Skeletal muscle satellite cell (primary cell): ENCODE measurements around the gene CINP.
"Not testable (repeated sequence)": the region's sequence is repeated elsewhere in the genome, so short reads cannot be mapped to it uniquely, and the experiment has no call there.

ENCODE experiments used
- H3K27me3 ChIP-seq: 2 replicates; pipeline ENCODE4 v1.7.0; 2013; ENCODE audit warnings: low read length; ENCODE audit not compliant: control insufficient read depth, insufficient read depth
- H3K36me3 ChIP-seq: 2 replicates; pipeline ENCODE4 v1.7.0; 2013; ENCODE audit warnings: mild to moderate bottlenecking, control low read depth, low read length; ENCODE audit not compliant: insufficient read depth
- H3K4me1 ChIP-seq: 2 replicates; pipeline ENCODE4 v1.7.0; 2013; ENCODE audit warnings: low read length; ENCODE audit not compliant: control insufficient read depth, insufficient read depth
- H3K4me2 ChIP-seq: 2 replicates; pipeline ENCODE4 v1.7.0; 2013; ENCODE audit warnings: mild to moderate bottlenecking, low read length
- H3K4me3 ChIP-seq: 2 replicates; pipeline ENCODE4 v1.7.0; 2013; ENCODE audit warnings: low read length
- H3K9ac ChIP-seq: 2 replicates; pipeline ENCODE4 v1.7.0; 2013; ENCODE audit warnings: mild to moderate bottlenecking, low read depth, low read length, moderate library complexity
- H3K9me3 ChIP-seq: replicated peaks from 2 replicates; pipeline ENCODE4 v1.7.0; 2013; ENCODE audit warnings: mild to moderate bottlenecking, control low read depth, low read length

The CINP gene

DNA sequence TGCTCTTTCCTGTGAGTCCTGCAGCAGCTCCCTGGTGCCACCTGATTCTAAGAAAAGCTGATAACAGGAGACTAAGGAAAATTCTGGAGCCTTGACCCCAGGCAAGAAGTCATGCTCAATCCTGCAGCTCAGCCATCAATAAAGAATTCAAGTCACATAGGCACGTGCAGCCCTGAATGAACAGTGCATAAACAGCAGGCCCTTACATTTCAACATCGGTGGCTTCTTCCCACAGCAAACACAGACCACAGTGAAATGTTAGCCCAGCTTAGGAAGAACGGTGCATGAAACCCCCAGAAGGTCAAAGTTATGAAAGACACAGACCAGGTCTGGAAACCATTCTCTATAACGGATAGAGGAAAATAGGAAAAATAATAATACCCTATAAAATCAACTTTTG, 10.5 kb downstream of the CINP start:
- Histone ChIP-seq H3K4me3 (no peak overlapping the region), H3K4me2 (no peak overlapping the region), H3K4me1 (no peaks in the 10 kb centered on the region), H3K9me3 (no peaks in the 10 kb centered on the region), H3K27me3 (no peaks in the 10 kb centered on the region), H3K36me3 (peaks cover 48% of the 10 kb centered on the region), H3K9ac (no peak overlapping the region)

DNA sequence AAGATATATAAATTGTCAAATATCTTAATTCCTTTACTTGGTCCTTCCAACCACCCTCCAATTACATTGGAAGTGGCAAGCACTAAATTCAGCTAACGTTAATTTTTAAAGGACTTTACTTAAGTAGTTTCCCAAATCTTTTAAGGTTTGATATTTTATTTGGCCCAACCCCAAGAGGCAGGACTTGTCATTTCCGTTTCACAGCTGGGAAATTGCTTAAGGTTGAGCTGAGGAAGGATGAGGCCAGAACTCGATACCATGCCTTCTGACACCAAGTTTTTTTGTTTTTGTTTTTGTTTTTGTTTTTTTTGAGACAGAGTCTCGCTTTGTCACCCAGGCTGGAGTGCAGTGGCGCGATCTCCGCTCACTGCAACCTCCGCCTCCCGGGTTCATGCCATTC, 11.1 kb downstream of the CINP start:
- H3K27me3 ChIP-seq, H3K9me3 ChIP-seq, H3K4me2 ChIP-seq, H3K4me3 ChIP-seq, H3K4me1 ChIP-seq, H3K9ac ChIP-seq: not testable (repeated sequence)
- peaks cover 49% of the 10 kb centered on the region for H3K36me3 ChIP-seq

GRCh38 chr14:102351023-102351422, 11.7 kb downstream of the CINP start:
- Histone ChIP-seq H3K4me3 (no peak overlapping the region), H3K4me2 (no peak overlapping the region), H3K9me3 (no peaks in the 10 kb centered on the region), H3K9ac (no peak overlapping the region), H3K27me3 (no peaks in the 10 kb centered on the region), H3K4me1 (no peaks in the 10 kb centered on the region), H3K36me3 (peaks cover 43% of the 10 kb centered on the region)

GRCh38 chr14:102348376-102348775, 14.3 kb downstream of the CINP start:
- Histone ChIP-seq H3K27me3 (no peaks in the 10 kb centered on the region), H3K4me3 (no peak overlapping the region), H3K4me2 (no peak overlapping the region), H3K9me3 (no peaks in the 10 kb centered on the region), H3K4me1 (no peaks in the 10 kb centered on the region), H3K36me3 (peaks cover 47% of the 10 kb centered on the region), H3K9ac (no peak overlapping the region)

DNA sequence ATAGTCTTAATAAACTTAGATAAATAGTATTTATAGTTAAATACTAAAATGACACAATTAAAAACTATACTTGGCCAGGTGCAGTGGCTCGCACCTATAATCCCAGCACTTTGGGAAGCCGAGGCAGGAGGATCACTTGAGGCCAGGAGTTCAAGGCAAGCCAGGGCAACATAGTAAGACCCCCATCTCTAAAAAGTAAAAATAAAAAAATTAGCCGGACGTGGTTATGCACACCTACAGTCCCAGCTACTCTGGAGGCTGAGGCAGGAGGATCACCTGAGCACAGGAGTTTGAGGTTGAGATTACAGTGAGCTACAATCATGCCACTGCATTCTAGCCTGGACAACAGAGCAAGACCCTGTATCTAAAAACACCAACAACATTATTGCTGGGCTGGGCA, 16.0 kb downstream of the CINP start:
- Histone ChIP-seq H3K27me3 (no peaks in the 10 kb centered on the region), H3K9ac (no peak overlapping the region), H3K9me3 (no peaks in the 10 kb centered on the region), H3K4me1 (no peaks in the 10 kb centered on the region), H3K4me2 (no peak overlapping the region), H3K36me3 (peaks cover 50% of the 10 kb centered on the region), H3K4me3 (no peak overlapping the region)

DNA sequence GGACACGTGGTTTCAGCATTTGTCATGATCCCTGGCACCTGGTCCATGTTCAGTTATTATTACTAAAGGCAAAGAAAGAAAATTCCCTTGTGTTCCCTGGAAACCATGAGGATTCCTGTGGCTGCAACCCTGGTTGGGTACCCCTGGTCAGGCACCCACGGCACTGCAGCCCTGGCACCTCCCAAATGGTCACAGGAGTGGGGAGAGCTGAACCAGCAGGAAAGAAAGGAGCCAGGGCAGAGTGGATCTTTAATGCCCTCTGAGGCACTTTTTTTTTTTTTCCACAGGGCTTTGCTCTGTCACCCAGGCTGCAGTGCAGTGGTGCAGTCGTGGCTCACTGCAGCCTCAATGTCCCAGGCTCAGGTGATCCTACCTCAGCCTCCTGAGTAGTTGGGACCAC, 17.5 kb downstream of the CINP start:
- Histone ChIP-seq H3K9ac (no peak overlapping the region), H3K27me3 (no peaks in the 10 kb centered on the region), H3K4me1 (no peaks in the 10 kb centered on the region), H3K4me3 (no peak overlapping the region), H3K9me3 (no peaks in the 10 kb centered on the region), H3K36me3 (peaks cover 56% of the 10 kb centered on the region), H3K4me2 (no peak overlapping the region)

DNA sequence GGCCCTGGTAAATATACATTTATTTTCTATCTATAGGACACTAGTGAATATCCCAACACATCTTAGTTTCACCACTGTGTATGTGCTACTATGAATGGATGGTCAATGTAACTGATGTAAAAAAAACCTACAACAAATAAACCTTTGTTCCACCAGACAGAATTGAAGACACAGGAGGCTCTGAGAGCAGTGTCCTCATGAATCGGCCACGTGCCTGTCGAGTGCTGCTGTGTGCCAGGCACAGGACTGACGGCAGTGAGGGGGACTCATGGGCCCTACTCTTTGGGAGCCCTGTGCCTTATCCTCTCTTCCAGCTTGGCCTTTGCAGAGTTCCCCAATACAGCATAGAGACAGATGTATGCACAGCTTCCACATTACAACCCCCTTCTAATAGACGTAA, 18.2 kb downstream of the CINP start:
- H3K36me3 ChIP-seq, result peaks cover 56% of the 10 kb centered on the region

DNA sequence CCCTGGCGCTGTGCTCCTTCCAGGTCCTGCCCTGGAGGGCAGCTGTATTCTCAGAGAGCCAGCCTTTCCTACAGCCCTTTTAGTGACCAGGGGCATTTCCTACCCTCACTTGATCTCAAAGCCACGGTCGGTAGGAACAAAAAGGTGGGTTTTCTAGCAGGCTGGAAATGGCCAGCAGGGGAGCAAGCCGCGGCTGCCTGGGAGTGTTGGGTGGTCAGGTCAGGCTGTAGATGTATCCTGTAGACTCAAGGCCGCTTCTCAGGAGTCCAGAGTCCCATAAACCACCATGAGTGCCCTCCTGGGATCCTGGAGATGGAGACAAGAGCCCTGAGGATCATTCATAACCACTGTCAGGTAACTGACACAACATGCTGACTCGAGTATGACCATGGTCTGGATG, 18.6 kb downstream of the CINP start:
- H3K36me3 ChIP-seq, result peaks cover 56% of the 10 kb centered on the region
- no peak overlapping the region for H3K9ac ChIP-seq
- H3K4me1 ChIP-seq, result no peaks in the 10 kb centered on the region
- no peaks in the 10 kb centered on the region for H3K27me3 ChIP-seq
- no peaks in the 10 kb centered on the region for H3K9me3 ChIP-seq
- no peak overlapping the region for H3K4me3 ChIP-seq
- H3K4me2 ChIP-seq, result no peak overlapping the region

More for the DNA sequence above, 18.2 kb downstream of the CINP start:
- Histone ChIP-seq H3K4me2 (no peak overlapping the region), H3K27me3 (no peaks in the 10 kb centered on the region), H3K4me1 (no peaks in the 10 kb centered on the region), H3K9ac (no peak overlapping the region), H3K4me3 (no peak overlapping the region), H3K9me3 (no peaks in the 10 kb centered on the region)

DNA sequence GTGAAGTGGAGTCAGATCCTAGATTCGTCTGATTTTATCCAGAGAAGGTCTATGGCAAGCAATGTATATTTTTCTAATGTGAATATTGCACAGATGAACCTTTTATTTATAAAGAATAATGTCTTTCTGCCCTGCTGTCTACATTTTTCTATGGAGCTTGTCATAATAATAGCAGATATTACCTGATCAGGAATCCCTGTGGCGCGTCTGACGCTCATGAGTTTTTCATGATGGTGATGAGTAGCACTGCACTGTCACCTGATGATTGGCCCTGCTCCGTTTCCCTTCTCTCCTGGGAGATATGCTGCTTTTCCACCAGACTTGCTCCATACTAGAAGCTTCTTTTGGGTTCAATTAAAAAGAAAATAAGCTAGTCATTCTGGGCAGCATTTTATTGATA, 20.5 kb downstream of the CINP start:
- Histone ChIP-seq H3K4me1 (no peaks in the 10 kb centered on the region), H3K36me3 (peaks cover 53% of the 10 kb centered on the region), H3K4me3 (no peak overlapping the region), H3K9ac (no peak overlapping the region), H3K27me3 (no peaks in the 10 kb centered on the region), H3K9me3 (no peaks in the 10 kb centered on the region), H3K4me2 (no peak overlapping the region)

DNA sequence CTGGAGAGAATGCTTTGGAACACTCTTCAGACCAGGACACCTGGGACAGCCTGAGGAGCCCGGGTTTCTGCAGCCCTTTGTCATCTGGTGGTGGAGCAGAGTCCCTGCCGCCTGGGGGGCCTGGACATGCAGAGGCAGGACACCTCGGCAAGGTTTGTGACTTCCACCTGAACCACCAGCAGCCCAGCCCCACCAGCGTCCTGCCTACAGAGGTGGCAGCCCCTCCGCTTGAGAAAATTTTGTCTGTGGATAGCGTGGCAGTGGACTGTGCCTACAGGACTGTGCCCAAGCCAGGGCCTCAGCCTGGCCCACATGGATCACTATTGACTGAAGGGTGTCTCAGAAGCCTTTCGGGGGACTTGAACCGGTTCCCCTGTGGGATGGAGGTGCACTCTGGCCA, 21.1 kb downstream of the CINP start:
- Histone ChIP-seq H3K4me1 (no peaks in the 10 kb centered on the region), H3K9me3 (no peaks in the 10 kb centered on the region), H3K4me3 (no peak overlapping the region), H3K36me3 (peaks cover 52% of the 10 kb centered on the region), H3K4me2 (no peak overlapping the region), H3K27me3 (no peaks in the 10 kb centered on the region), H3K9ac (no peak overlapping the region)

DNA sequence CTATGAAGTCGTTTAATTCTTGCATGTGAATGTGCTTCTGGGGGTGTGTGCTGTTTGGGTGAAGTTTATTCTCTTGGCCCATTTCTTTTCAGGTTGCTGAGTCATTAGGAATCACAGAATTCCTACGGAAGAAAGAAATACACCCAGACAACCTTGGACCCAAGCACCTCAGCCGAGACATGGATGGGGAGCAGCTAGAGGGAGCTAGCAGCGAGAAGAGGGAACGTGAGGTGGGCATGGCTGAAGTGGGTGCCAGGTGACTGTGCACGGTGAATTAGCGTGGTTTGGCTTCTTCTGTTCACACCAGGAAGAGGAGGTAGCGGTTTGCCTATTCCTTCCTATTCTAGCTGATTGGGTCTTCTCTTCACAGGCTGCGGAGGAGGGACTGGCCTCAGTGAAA, 24.0 kb downstream of the CINP start:
- H3K9ac ChIP-seq, result no peak overlapping the region
- no peaks in the 10 kb centered on the region for H3K27me3 ChIP-seq
- no peak overlapping the region for H3K4me3 ChIP-seq
- no peaks in the 10 kb centered on the region for H3K9me3 ChIP-seq
- peaks cover 46% of the 10 kb centered on the region for H3K36me3 ChIP-seq
- H3K4me1 ChIP-seq, result no peaks in the 10 kb centered on the region
- no peak overlapping the region for H3K4me2 ChIP-seq

DNA sequence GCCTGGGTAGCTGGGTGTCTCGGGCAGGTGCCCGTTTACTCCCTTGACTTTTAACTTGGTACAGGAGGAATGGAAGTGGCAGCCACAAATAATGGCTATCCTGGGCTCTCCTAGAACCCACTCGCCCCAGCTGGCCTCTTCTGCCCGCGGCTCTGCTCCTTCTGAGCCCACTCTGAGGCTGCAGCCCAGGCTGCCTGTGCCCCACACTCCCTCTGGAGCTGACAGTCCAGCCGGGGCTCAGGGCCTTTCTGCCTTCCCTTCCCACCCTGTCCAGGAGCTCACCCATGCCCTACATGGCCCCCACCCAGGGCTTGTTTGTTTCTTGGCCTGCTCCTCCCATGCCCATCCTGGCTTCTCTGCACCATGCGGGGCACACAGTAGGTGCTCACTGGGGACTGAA, 27.5 kb downstream of the CINP start:
- H3K36me3 ChIP-seq, result peaks cover 38% of the 10 kb centered on the region
- no peaks in the 10 kb centered on the region for H3K9me3 ChIP-seq
- H3K4me3 ChIP-seq, result no peak overlapping the region
- H3K4me2 ChIP-seq, result no peak overlapping the region
- H3K4me1 ChIP-seq, result no peaks in the 10 kb centered on the region
- no peaks in the 10 kb centered on the region for H3K27me3 ChIP-seq
- H3K9ac ChIP-seq, result no peak overlapping the region
